Stimulated activated naive CD8-positive, alpha-beta T cell treated with anti-CD3 and anti-CD28 coated beads, Interleukin-15, amount 100 ng/mL, for 72 hours (primary cell): Measurements from ENCODE around the gene POLR2E.

Experiments
- ATAC-seq: fragments of 150-1000 bp; cut with Tn5 transposase; 2 replicates; pipeline ENCODE4 v1.10.0; 2021; ENCODE audit warnings: mild to moderate bottlenecking, moderate library complexity
- DNase-seq, 2 donors: peaks; one replicate each; pipeline ENCODE4 v3.0.0; 2021 to 2022
- H3K27ac Mint-ChIP-seq, 2 donors: one replicate each; pipeline ENCODE4 v1.8.0; 2022; ENCODE audit warnings: mild to moderate bottlenecking in 2 of 2, mixed read lengths in 2 of 2, moderate library complexity in 2 of 2
- H3K27me3 Mint-ChIP-seq: one replicate; pipeline ENCODE4 v1.8.0; 2022; ENCODE audit warnings: mixed read lengths
- H3K4me1 Mint-ChIP-seq: one replicate; pipeline ENCODE4 v1.8.0; 2022; ENCODE audit warnings: mild to moderate bottlenecking, mixed read lengths
- H3K4me3 Mint-ChIP-seq, 2 donors: one replicate each; pipeline ENCODE4 v1.8.0; 2022; ENCODE audit warnings: mild to moderate bottlenecking in 2 of 2, mixed read lengths in 2 of 2, moderate library complexity in 1 of 2
- H3K9me3 Mint-ChIP-seq, 2 donors: one replicate each; pipeline ENCODE4 v1.8.0; 2022; ENCODE audit warnings: mixed read lengths in 2 of 2

POLR2E gene

GRCh38 chr19:1094978-1095701 is at the start of gene POLR2E:
Gene POLR2E, minus strand, starts transcription at chr19:1095375. Its CDS starts 60 bp downstream, at chr19:1095315.
- Mint-ChIP-seq H3K9me3 (peaks cover 5 to 6% of the 10 kb centered on the region in 2 donors), H3K27me3 (no peaks in the 10 kb centered on the region), H3K4me3 (peak within 1 kb of the TSS; percentile 92), H3K4me1 (peaks cover 86% of the 10 kb centered on the region), H3K27ac (peak within 1 kb of the TSS; percentile 94 to 97)
- DNase-seq (peak; percentile 99), ATAC-seq (peak; percentile 93)

DNA sequence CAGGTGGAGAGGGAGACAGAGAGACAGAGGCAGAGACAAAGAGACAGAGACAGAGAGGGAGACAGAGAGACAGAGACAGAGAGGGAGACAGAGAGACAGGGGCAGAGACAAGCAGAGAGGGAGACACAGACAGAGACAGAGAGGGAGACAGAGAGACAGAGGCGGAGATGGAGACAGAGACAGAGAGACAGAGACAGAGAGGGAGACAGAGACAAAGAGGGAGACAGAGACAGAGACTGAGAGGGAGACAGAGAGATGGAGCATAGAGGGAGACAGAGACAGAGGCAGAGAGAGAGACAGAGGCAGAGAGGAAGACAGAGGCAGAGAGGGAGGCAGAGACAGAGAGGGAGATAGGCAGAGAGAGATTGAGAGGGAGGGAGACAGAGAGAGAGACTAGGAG is 49.6 kb upstream of the POLR2E start:
- peaks cover 18% of the 10 kb centered on the region for H3K4me1 Mint-ChIP-seq
- H3K27me3 Mint-ChIP-seq: no peaks in the 10 kb centered on the region
- no peak for ATAC-seq
- no peak for DNase-seq
- peaks cover 5 to 9% of the 10 kb centered on the region in 2 donors for H3K9me3 Mint-ChIP-seq
- H3K4me3 Mint-ChIP-seq: no peak overlapping the region
- peak overlapping the region; percentile 66 to 86 for H3K27ac Mint-ChIP-seq

DNA sequence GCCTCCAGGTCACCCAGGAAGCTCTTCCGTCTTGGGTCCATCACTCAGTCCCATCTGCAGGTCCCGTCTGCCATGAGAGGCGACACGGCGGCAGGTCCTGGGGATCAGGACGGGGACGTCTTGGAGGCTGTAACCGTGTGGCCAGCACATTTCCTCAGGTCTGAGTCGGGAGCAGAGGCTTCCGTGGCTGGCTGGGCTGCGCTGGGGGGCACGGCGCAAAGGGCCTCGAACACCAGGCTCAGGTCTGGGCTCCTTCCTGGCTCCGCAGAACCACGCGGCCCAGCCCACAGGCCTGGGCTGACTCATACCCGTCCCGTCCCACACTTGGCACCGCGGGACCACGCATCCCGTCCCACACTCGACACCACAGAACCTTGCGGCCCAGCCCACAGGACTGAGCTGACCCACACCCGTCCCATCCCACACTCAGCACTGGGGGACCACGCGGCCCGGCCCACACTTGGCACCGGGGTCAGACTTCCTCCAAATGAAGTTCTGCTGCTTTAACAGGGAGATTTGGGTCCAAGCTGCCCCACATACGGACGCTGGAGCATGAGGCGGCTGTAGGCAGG is 48.7 kb upstream of the POLR2E start:
- DNase-seq (no peak), ATAC-seq (no peak)
- Mint-ChIP-seq H3K27ac (no peak overlapping the region), H3K27me3 (no peaks in the 10 kb centered on the region), H3K9me3 (peaks cover 5 to 9% of the 10 kb centered on the region in 2 donors), H3K4me1 (peaks cover 11% of the 10 kb centered on the region), H3K4me3 (no peak overlapping the region)

DNA sequence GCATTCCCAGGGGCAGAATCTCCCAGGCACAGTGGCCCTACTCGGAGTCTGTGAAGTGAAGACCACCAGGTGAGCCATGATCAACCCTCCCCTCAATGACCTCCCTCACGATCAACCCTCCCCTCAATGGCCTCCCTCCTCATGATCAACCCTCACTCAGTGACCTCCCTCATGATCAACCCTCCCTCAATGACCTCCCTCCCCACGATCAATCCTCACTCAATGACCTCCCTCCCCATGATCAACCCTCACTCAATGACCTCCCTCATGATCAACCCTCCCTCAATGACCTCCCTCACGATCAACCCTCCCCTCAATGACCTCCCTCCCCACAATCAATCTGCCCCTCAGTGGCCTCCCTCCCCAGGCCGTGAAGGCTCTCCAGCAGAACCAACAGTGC is 46.8 kb upstream of the POLR2E start:
- Mint-ChIP-seq H3K9me3 (peaks cover 5 to 9% of the 10 kb centered on the region in 2 donors), H3K27ac (peak overlapping the region in 1 of 2 donors; percentile 66), H3K4me1 (peaks cover 11% of the 10 kb centered on the region), H3K4me3 (no peak overlapping the region), H3K27me3 (no peaks in the 10 kb centered on the region)
- peak; percentile 27 for ATAC-seq
- DNase-seq: no peak

- peaks cover 5 to 9% of the 10 kb centered on the region in 2 donors for H3K9me3 Mint-ChIP-seq
- no peak overlapping the region for H3K4me3 Mint-ChIP-seq
- DNase-seq: no peak
- peaks cover 26% of the 10 kb centered on the region for H3K4me1 Mint-ChIP-seq
- no peaks in the 10 kb centered on the region for H3K27me3 Mint-ChIP-seq
- ATAC-seq: no peak
- no peak overlapping the region for H3K27ac Mint-ChIP-seq
Measured at GRCh38 chr19:1140272-1141027, 45.3 kb upstream of the POLR2E start.

DNA sequence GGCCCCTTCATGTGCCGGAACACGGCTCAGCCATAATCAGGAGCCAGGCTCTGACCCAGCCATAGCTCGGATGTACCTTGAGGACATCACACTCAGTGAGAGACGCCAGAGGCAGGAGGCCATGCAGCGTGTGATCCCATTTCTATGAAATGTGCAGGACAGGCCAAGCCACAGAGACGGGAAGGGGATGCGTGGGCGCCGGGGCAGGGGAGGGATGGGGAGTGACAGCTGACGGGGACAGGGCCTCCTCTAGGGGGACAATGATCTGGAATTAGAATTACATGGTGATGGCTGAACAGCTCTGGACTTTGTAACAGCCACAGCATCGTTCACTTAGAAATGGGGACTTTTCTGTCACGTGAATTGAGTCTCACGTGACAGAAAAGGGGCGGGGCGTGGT is 44.0 kb upstream of the POLR2E start:
- no peak for ATAC-seq
- peaks cover 5 to 9% of the 10 kb centered on the region in 2 donors for H3K9me3 Mint-ChIP-seq
- no peak overlapping the region for H3K4me3 Mint-ChIP-seq
- peak overlapping the region in 1 of 2 donors; percentile 64 for H3K27ac Mint-ChIP-seq
- H3K4me1 Mint-ChIP-seq: peaks cover 28% of the 10 kb centered on the region
- DNase-seq: no peak
- H3K27me3 Mint-ChIP-seq: no peaks in the 10 kb centered on the region

DNA sequence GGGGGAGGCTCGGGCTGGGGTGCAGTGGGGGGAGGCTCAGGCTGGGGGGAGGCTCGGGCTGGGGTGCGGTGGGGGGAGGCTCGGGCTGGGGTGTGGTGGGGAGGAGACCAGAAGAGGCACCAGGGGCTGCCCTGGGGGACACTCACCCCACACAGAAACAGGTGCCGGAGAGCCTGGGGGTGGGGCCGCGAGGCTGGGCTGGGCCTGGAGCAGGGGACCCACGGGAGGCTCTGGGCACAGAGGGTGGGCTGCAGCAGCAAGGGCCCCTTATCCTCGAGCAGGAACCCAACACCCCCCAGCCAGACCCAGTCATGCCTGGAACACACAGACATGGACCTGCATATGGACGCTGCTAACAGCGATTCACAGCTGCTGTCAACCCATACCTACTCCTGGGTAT is 42.9 kb upstream of the POLR2E start:
- Mint-ChIP-seq H3K4me1 (peaks cover 33% of the 10 kb centered on the region), H3K9me3 (peaks cover 5 to 9% of the 10 kb centered on the region in 2 donors), H3K27me3 (no peaks in the 10 kb centered on the region), H3K27ac (no peak overlapping the region), H3K4me3 (no peak overlapping the region)
- ATAC-seq: no peak
- no peak for DNase-seq

DNA sequence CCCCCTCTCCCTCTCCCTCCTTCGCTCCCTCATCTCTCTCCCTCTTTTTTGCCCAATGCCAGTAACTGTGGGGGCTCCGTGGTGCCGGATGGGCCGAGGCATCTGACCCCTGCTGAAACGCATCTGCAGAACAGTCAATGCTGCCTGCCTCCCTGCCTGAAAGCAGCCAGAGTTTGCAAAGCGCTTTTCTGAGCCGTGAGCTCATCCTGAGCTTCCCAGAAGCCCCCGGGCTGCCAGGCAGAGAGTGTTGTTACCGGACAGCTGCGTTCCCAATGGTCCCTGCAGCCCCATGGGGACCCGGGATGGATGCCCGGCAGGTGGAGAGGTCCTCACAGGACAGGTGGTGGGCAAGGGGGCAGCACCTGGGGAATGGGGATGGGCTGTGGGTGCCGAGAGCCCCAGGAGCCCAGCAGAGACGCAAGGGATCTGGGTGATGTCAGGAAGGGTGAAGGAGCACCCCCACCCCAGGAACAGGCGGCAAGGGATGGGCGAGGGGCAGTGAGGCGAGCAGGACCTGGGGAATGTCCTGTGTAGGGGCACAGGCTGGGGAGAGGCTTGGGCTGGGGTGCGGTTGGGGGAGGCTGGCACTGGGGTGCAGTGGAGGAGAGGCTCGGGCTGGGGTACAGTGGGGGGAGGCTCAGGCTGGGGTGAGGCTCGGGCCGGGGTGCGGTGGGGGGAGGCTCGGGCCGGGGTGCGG is 41.6 kb upstream of the POLR2E start:
- Mint-ChIP-seq H3K9me3 (peaks cover under 1 to 2% of the 10 kb centered on the region in 2 donors), H3K27ac (peak overlapping the region in 1 of 2 donors; percentile 35), H3K4me3 (no peak overlapping the region), H3K27me3 (no peaks in the 10 kb centered on the region), H3K4me1 (peaks cover 38% of the 10 kb centered on the region)
- no peak for ATAC-seq
- no peak for DNase-seq

DNA sequence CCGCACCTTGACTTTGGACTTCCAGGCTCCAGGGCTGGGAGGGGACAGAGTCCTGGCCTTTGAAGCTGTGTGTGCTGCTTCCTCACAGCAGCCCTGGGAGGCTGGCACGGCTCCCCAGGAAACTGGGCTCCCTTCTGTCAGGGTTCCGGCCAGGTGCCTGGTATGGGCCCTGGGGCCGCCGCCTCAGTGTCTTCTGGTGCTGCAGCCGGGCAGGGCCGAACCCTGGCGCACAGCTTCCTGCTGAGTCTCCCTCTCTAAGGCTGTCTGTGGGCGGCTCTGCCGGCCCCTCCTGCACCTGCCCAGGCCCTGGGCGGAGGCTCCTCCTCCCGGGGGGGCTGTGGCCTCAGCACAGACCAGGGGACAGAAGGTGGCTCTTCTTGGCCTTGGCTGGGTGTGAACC is 41.0 kb upstream of the POLR2E start:
- no peak for DNase-seq
- Mint-ChIP-seq H3K4me1 (peaks cover 43% of the 10 kb centered on the region), H3K4me3 (no peak overlapping the region), H3K27me3 (no peaks in the 10 kb centered on the region), H3K27ac (no peak overlapping the region), H3K9me3 (no peaks in the 10 kb centered on the region)
- no peak for ATAC-seq

DNA sequence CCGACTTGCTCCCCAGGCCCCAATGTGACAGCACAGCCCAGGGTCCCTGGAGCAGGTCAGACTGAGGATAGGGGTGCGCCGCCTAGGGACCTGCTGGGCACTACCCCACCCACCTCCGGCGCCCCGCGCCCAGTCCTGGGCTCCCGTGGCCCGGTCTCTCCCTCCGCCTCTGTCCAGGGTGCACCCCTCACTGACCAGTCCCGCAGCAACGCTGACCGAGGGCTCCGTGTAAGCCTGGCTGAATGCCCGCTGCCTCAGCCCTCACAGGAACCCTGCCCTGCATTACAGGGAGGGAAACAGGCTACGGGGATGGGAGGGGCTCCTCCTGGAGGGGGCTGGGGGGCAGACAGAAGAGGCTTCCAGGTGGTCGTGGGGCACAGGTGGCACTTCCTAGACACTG is 40.3 kb upstream of the POLR2E start:
- Mint-ChIP-seq H3K9me3 (no peaks in the 10 kb centered on the region), H3K27me3 (no peaks in the 10 kb centered on the region), H3K4me1 (peaks cover 50% of the 10 kb centered on the region), H3K4me3 (no peak overlapping the region), H3K27ac (peak overlapping the region in 1 of 2 donors; percentile 74)
- DNase-seq (no peak), ATAC-seq (no peak)

DNA sequence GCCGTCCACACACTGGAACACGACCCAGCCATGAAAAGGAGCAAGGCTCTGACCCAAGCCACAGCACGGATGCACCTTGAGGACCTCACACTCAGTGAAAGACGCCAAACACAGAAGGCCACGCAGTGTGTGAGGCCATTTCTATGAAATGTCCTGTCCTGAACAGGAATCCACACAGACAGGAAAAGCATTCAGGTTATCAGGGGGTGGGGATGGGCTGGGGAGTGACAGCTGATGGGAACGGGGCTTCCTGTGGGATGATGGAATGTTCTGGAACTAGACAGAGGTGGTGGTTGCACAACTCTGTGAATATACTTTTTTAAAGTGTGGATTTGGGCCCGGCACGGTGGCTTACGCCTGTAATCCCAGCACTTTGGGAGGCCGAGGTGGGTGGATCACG is 39.3 kb upstream of the POLR2E start:
- no peaks in the 10 kb centered on the region for H3K9me3 Mint-ChIP-seq
- no peak for DNase-seq
- ATAC-seq: no peak
- H3K27me3 Mint-ChIP-seq: no peaks in the 10 kb centered on the region
- peak overlapping the region in 1 of 2 donors; percentile 27 for H3K27ac Mint-ChIP-seq
- peaks cover 60% of the 10 kb centered on the region for H3K4me1 Mint-ChIP-seq
- H3K4me3 Mint-ChIP-seq: no peak overlapping the region

GRCh38 chr19:1133471-1133929 is 38.3 kb upstream of the POLR2E start:
- Mint-ChIP-seq H3K4me3 (peak overlapping the region; percentile 71 to 90), H3K27ac (peak overlapping the region; percentile 74 to 97), H3K9me3 (no peaks in the 10 kb centered on the region), H3K4me1 (peaks cover 64% of the 10 kb centered on the region), H3K27me3 (no peaks in the 10 kb centered on the region)
- peak; percentile 72 to 87 for DNase-seq
- ATAC-seq: peak; percentile 58

GRCh38 chr19:1132552-1133383 is 37.6 kb upstream of the POLR2E start:
- H3K4me3 Mint-ChIP-seq: peak overlapping the region; percentile 87 to 90
- DNase-seq: peak; percentile 55 to 84
- no peaks in the 10 kb centered on the region for H3K9me3 Mint-ChIP-seq
- peak overlapping the region; percentile 76 to 97 for H3K27ac Mint-ChIP-seq
- H3K27me3 Mint-ChIP-seq: no peaks in the 10 kb centered on the region
- ATAC-seq: peak; percentile 53
- H3K4me1 Mint-ChIP-seq: peaks cover 64% of the 10 kb centered on the region

DNA sequence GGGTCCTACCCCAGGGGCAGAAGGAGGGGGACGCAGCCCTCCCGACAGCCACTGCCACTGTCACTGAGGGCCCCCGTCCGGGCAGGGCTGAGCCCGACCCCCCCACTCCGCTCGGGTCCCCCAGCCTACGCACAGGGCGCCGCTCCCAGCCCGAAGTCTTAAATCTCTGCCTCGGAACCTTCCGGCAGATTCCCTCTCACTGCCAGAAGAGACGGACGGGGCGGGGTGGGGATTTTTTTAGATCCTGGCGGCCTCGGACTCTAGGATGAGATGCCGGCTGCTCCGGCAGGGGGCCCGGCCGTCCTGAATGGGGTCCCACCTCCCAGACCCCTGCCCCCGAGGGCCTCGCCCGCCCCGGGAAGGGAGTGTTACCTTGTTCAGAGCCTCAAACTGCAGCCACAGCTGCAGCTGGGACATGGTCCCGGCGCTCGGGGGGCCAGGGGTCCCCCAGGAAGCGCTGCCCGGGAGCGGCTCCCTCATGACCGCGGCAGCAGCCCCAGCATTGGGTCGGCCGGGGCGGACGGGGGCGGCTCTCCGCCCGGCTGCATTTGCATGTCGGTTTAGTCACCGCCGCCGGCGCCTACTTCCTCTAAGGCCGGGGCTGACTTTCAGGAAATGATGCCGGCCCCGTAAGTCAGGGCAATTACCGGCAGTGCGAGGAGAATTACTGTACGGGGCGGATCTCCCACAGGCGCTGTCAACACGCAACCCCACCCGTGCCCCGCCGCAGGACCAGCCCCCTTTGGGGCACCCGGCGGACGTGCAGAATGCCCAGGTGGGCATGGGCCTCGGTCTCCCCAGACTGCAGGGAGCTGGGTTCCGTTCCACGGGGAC is 36.8 kb upstream of the POLR2E start:
- Mint-ChIP-seq H3K4me1 (peaks cover 68% of the 10 kb centered on the region), H3K9me3 (no peaks in the 10 kb centered on the region), H3K4me3 (peak overlapping the region; percentile 87 to 90), H3K27ac (peak overlapping the region; percentile 91 to 97), H3K27me3 (no peaks in the 10 kb centered on the region)
- ATAC-seq (peak; percentile 78), DNase-seq (peak; percentile 84 to 93)
